Smooth muscle cell (in vitro differentiated cells): ENCODE measurements around the gene ASRGL1. TPM values are rescaled to one million over a fixed set of nuclear protein-coding genes. Genes with fewer than 3 reads are reported as not detected.

Experiments used
- DNase-seq: peaks from one replicate; lab custom pipeline; 2025; ENCODE audit not compliant: unreplicated experiment; lab: John Stamatoyannopoulos, UW
- H2AFZ ChIP-seq: fragments of 200-600 bp; sonication (generic); 2 replicates; pipeline ENCODE4 v1.6.0; 2016; ENCODE audit warnings: antibody characterized with exemption, low read depth, mild to moderate bottlenecking
- H3F3A ChIP-seq: fragments of 200-600 bp; sonication (generic); 2 replicates; pipeline ENCODE4 v1.6.0; 2017; ENCODE audit warnings: antibody characterized with exemption, low read depth
- H3K27ac ChIP-seq: fragments of 200-600 bp; sonication (generic); 2 replicates; pipeline ENCODE4 v1.5.1; 2016; ENCODE audit warnings: low read depth, mild to moderate bottlenecking
- H3K27me3 ChIP-seq: fragments of 200-600 bp; sonication (generic); 2 replicates; pipeline ENCODE4 v1.6.1; 2016; ENCODE audit warnings: low read depth, mild to moderate bottlenecking
- H3K36me3 ChIP-seq: fragments of 200-600 bp; sonication (generic); 2 replicates; pipeline ENCODE4 v1.5.1; 2016; ENCODE audit warnings: low read depth
- H3K4me1 ChIP-seq: fragments of 200-600 bp; sonication (generic); 2 replicates; pipeline ENCODE4 v1.5.1; 2016; ENCODE audit warnings: low read depth
- H3K4me2 ChIP-seq: fragments of 200-600 bp; sonication (generic); 2 replicates; pipeline ENCODE4 v1.6.0; 2016; ENCODE audit warnings: mild to moderate bottlenecking
- H3K4me3 ChIP-seq: fragments of 200-600 bp; sonication (generic); 2 replicates; pipeline ENCODE4 v1.5.1; 2016; ENCODE audit warnings: mild to moderate bottlenecking
- H3K79me2 ChIP-seq: fragments of 200-600 bp; sonication (generic); 2 replicates; pipeline ENCODE4 v1.6.0; 2016; ENCODE audit warnings: low read depth, mild to moderate bottlenecking
- H3K9ac ChIP-seq: fragments of 200-600 bp; sonication (generic); 2 replicates; pipeline ENCODE4 v1.6.0; 2016; ENCODE audit warnings: low read depth
- H3K9me3 ChIP-seq: fragments of 200-600 bp; sonication (generic); replicated peaks from 2 replicates; pipeline ENCODE4 v1.5.1; 2016; ENCODE audit warnings: low read depth
- H4K20me1 ChIP-seq: fragments of 200-600 bp; sonication (generic); 2 replicates; pipeline ENCODE4 v1.6.0; 2016; ENCODE audit warnings: low read depth
- WGBS: methylation state at CpG from one replicate; pipeline ENCODE4 v1.1.7; 2016; ENCODE audit warnings: low lambda C conversion rate; 5-methylcytosine and 5-hydroxymethylcytosine counted together
- polyA plus RNA-seq: library from polyadenylated mRNA; unstranded; fragments of >200 nt; fragmentation: Nextera tagmentation; extraction: Ambion mirVana; gene quantifications from 2 replicates; pipeline ENCODE4 v1.2.1, GENCODE V29; 2016
- total RNA-seq: library from RNA; depleted of rRNA; stranded (reverse); fragments of >200 nt; gene quantifications from 2 replicates; pipeline ENCODE4 v1.2.3, GENCODE V29; 2014
- TF ChIP-seq, protein P1 (sequence below): fragments of 200-600 bp; sonication (generic); IDR thresholded peaks from 2 replicates; pipeline ENCODE4 v1.5.1; 2017; ENCODE audit warnings: borderline replicate concordance, mild to moderate bottlenecking, antibody characterized with exemption; ENCODE audit not compliant: insufficient read depth, poor library complexity, severe bottlenecking

Gene ASRGL1
- total and polyA plus RNA-seq, 2 experiments from 2014 or later = 0.97 to 1.4 TPM

GRCh38 chr11:62398011-62398994 lies 61.1 kb downstream of the ASRGL1 start:
- peaks cover 29% of the 10 kb centered on the region for H3F3A ChIP-seq
- no peaks in the 10 kb centered on the region for H4K20me1 ChIP-seq
- WGBS = 38% methylated on average over 21 of the region's 22 CpGs
- H3K4me1 ChIP-seq = no peaks in the 10 kb centered on the region
- peak overlapping the region; percentile 22 for H3K4me2 ChIP-seq
- H3K36me3 ChIP-seq = no peaks in the 10 kb centered on the region
- TF ChIP-seq, protein P1, sequence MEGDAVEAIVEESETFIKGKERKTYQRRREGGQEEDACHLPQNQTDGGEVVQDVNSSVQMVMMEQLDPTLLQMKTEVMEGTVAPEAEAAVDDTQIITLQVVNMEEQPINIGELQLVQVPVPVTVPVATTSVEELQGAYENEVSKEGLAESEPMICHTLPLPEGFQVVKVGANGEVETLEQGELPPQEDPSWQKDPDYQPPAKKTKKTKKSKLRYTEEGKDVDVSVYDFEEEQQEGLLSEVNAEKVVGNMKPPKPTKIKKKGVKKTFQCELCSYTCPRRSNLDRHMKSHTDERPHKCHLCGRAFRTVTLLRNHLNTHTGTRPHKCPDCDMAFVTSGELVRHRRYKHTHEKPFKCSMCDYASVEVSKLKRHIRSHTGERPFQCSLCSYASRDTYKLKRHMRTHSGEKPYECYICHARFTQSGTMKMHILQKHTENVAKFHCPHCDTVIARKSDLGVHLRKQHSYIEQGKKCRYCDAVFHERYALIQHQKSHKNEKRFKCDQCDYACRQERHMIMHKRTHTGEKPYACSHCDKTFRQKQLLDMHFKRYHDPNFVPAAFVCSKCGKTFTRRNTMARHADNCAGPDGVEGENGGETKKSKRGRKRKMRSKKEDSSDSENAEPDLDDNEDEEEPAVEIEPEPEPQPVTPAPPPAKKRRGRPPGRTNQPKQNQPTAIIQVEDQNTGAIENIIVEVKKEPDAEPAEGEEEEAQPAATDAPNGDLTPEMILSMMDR = no peak
- H3K9ac ChIP-seq = no peak overlapping the region
- H2AFZ ChIP-seq = no peak overlapping the region
- no peak for DNase-seq
- H3K27me3 ChIP-seq = no peaks in the 10 kb centered on the region
- H3K27ac ChIP-seq = peak overlapping the region; percentile 13
- H3K79me2 ChIP-seq = no peaks in the 10 kb centered on the region
- H3K4me3 ChIP-seq = no peak overlapping the region
- H3K9me3 ChIP-seq = no peaks in the 10 kb centered on the region

- WGBS = 60% methylated on average over 10 of the region's 10 CpGs
- H3K4me3 ChIP-seq = no peak overlapping the region
- H3K4me2 ChIP-seq = peak overlapping the region; percentile 22
- no peaks in the 10 kb centered on the region for H3K9me3 ChIP-seq
- no peaks in the 10 kb centered on the region for H3K36me3 ChIP-seq
- no peak for DNase-seq
- TF ChIP-seq, protein P1 = no peak
- H3K9ac ChIP-seq = no peak overlapping the region
- peaks cover 29% of the 10 kb centered on the region for H3F3A ChIP-seq
- H4K20me1 ChIP-seq = no peaks in the 10 kb centered on the region
- H3K79me2 ChIP-seq = no peaks in the 10 kb centered on the region
- no peaks in the 10 kb centered on the region for H3K4me1 ChIP-seq
- H2AFZ ChIP-seq = no peak overlapping the region
- H3K27me3 ChIP-seq = no peaks in the 10 kb centered on the region
- H3K27ac ChIP-seq = peak overlapping the region; percentile 13
These were observed 62.1 kb downstream of the ASRGL1 start for GRCh38 chr11:62399172-62399877.

- H3K27me3 ChIP-seq = no peaks in the 10 kb centered on the region
- peak overlapping the region; percentile 13 for H3K27ac ChIP-seq
- no peaks in the 10 kb centered on the region for H3K9me3 ChIP-seq
- peaks cover 29% of the 10 kb centered on the region for H3F3A ChIP-seq
- TF ChIP-seq, protein P1 = no peak
- no peaks in the 10 kb centered on the region for H3K79me2 ChIP-seq
- H3K4me2 ChIP-seq = peak overlapping the region; percentile 33
- no peaks in the 10 kb centered on the region for H4K20me1 ChIP-seq
- no peak for DNase-seq
- no peak overlapping the region for H2AFZ ChIP-seq
- no peak overlapping the region for H3K9ac ChIP-seq
- no peaks in the 10 kb centered on the region for H3K4me1 ChIP-seq
- H3K4me3 ChIP-seq = no peak overlapping the region
- 58% methylated on average over 7 of the region's 7 CpGs for WGBS
- no peaks in the 10 kb centered on the region for H3K36me3 ChIP-seq
These were observed 62.6 kb downstream of the ASRGL1 start for GRCh38 chr11:62399878-62400266.
